CMK (cell line): ENCODE results near the gene SHQ1.
"Not testable (repeated sequence)": the region's sequence is repeated elsewhere in the genome, so short reads cannot be mapped to it uniquely, and the experiment has no call there.

Experiments
- DNase-seq: peaks from one replicate; pipeline ENCODE4 v3.0.0-alpha.2; 2010; ENCODE audit warnings: low read depth

The SHQ1 gene

GRCh38 chr3:72748659-72749058 lies 99.6 kb downstream of the SHQ1 start:
- no peak for DNase-seq

- no peak for DNase-seq
Measured at GRCh38 chr3:72746430-72747411, 101.5 kb downstream of the SHQ1 start.

- no peak for DNase-seq
Measured at GRCh38 chr3:72745146-72745999, 102.9 kb downstream of the SHQ1 start.

- DNase-seq: no peak
Measured at GRCh38 chr3:72744330-72744729, 103.9 kb downstream of the SHQ1 start.

- DNase-seq: no peak
Measured at GRCh38 chr3:72739531-72740466, 108.4 kb downstream of the SHQ1 start.

GRCh38 chr3:72738752-72739530 lies 109.3 kb downstream of the SHQ1 start:
- no peak for DNase-seq

- DNase-seq: not testable (repeated sequence)
Measured at GRCh38 chr3:72735072-72735471, 113.2 kb downstream of the SHQ1 start.

GRCh38 chr3:72733676-72734075 lies 114.6 kb downstream of the SHQ1 start:
- DNase-seq: no peak

- not testable (repeated sequence) for DNase-seq
Measured at GRCh38 chr3:72732666-72733345, 115.4 kb downstream of the SHQ1 start.

- no peak for DNase-seq
Measured at GRCh38 chr3:72728958-72729467, 119.2 kb downstream of the SHQ1 start.

- no peak for DNase-seq
Measured at GRCh38 chr3:72728329-72728889, 119.8 kb downstream of the SHQ1 start.

GRCh38 chr3:72727726-72728125 lies 120.5 kb downstream of the SHQ1 start:
- DNase-seq: no peak

GRCh38 chr3:72727172-72727571 lies 121.1 kb downstream of the SHQ1 start:
- no peak for DNase-seq

- DNase-seq: no peak
Measured at GRCh38 chr3:72725229-72725628, 123.0 kb downstream of the SHQ1 start.

GRCh38 chr3:72724070-72724469 lies 124.2 kb downstream of the SHQ1 start:
- DNase-seq: no peak

- no peak for DNase-seq
Measured at GRCh38 chr3:72722930-72723726, 125.1 kb downstream of the SHQ1 start.

- DNase-seq: no peak
Measured at GRCh38 chr3:72721683-72722381, 126.4 kb downstream of the SHQ1 start.

GRCh38 chr3:72720566-72720965 lies 127.7 kb downstream of the SHQ1 start:
- DNase-seq: no peak
